ENCODE measurements around the gene HRH2.

The HRH2 gene, protein sequence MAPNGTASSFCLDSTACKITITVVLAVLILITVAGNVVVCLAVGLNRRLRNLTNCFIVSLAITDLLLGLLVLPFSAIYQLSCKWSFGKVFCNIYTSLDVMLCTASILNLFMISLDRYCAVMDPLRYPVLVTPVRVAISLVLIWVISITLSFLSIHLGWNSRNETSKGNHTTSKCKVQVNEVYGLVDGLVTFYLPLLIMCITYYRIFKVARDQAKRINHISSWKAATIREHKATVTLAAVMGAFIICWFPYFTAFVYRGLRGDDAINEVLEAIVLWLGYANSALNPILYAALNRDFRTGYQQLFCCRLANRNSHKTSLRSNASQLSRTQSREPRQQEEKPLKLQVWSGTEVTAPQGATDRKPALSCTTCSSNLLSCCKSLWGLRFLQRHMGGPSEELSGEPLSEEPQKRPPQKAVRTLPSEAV

GRCh38 chr5:175657593-175658271, at the start of gene HRH2:
Gene HRH2 (plus strand): TSS chr5:175658071. CDS start chr5:175683234, 25,163 bp downstream.
- no peak for TF ChIP-seq CTCF (IDR thresholded peaks at IDR 0.05; ENCODE audit: insufficient read depth, low read length, missing control alignments)
- H3K4me3 ChIP-seq (ENCODE audit: low read depth, low read length) = no peak within 1 kb of the TSS
- CTCF ChIA-PET = no interaction called here
- DNase-seq (ENCODE audit: low read depth, low spot score) = no peak
- POLR2A ChIA-PET = no interaction called here

- DNase-seq (ENCODE audit: low read depth, low spot score) = no peak
- ChIA-PET CTCF (no interaction called here), POLR2A (no interaction called here)
- TF ChIP-seq CTCF (IDR thresholded peaks at IDR 0.05; ENCODE audit: insufficient read depth, low read length, missing control alignments) = no peak
- H3K4me3 ChIP-seq (ENCODE audit: low read depth, low read length) = no peak overlapping the region
Observed at GRCh38 chr5:175609526-175609925, 48.3 kb upstream of the HRH2 start.

DNA sequence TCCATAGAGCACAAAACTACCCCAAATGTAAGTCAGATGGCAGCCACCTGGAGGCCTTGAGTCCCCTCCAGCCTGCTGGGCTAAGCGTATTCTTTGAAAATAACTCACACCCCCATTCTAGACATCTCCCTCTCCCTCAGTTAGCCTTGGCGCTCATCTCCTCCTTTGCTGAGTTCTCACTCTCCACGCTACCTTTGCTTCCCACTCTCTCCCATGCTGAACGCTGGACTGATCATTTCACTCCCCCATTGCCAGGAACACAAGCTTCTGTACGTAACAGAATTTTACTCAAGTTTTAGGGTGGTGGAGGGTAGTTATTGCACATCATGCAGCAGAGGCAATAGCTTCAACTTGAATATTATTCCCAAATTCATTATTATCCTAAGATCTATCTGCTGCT, 47.5 kb upstream of the HRH2 start:
- POLR2A ChIA-PET = no interaction called here
- CTCF ChIA-PET = no interaction called here

GRCh38 chr5:175610898-175611297, 47.0 kb upstream of the HRH2 start:
- no peak overlapping the region for H3K4me3 ChIP-seq (ENCODE audit: low read depth, low read length)
- no peak for DNase-seq (ENCODE audit: low read depth, low spot score)
- no peak for TF ChIP-seq CTCF (IDR thresholded peaks at IDR 0.05; ENCODE audit: insufficient read depth, low read length, missing control alignments)
- POLR2A ChIA-PET = no interaction called here
- CTCF ChIA-PET = no interaction called here

More for the DNA sequence above, 47.5 kb upstream of the HRH2 start:
- no peak for DNase-seq (ENCODE audit: low read depth, low spot score)
- no peak for TF ChIP-seq CTCF (IDR thresholded peaks at IDR 0.05; ENCODE audit: insufficient read depth, low read length, missing control alignments)
- no peak overlapping the region for H3K4me3 ChIP-seq (ENCODE audit: low read depth, low read length)

- ChIA-PET CTCF (no interaction called here), POLR2A (no interaction called here)
- no peak for TF ChIP-seq CTCF (IDR thresholded peaks at IDR 0.05; ENCODE audit: insufficient read depth, low read length, missing control alignments)
- no peak overlapping the region for H3K4me3 ChIP-seq (ENCODE audit: low read depth, low read length)
- DNase-seq (ENCODE audit: low read depth, low spot score) = no peak
Observed at GRCh38 chr5:175614223-175614815, 43.6 kb upstream of the HRH2 start.

DNA sequence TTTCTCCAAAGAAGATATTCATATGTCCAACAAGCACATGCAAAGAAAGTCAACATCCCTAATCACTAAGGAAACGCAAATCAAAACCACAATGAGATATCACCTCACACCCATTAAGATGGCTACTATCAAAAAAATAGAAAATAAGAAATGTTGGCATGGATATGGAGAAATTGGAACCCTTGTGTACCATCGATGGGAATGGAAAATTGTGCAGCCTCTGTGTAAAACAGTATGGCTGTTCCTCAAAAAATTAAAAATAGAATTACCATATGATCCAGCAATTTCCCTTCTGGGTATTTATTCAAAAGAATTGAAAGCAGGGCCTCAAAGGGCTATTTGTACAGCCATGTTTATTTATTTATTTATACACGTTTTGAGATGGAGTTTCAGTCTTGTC, 43.0 kb upstream of the HRH2 start:
- DNase-seq (ENCODE audit: low read depth, low spot score) = no peak
- CTCF ChIA-PET = no interaction called here
- TF ChIP-seq CTCF (IDR thresholded peaks at IDR 0.05; ENCODE audit: insufficient read depth, low read length, missing control alignments) = no peak
- POLR2A ChIA-PET = no interaction called here
- no peak overlapping the region for H3K4me3 ChIP-seq (ENCODE audit: low read depth, low read length)
